ENCODE measurements around the gene SLC22A17. TPM values are rescaled to one million over a fixed set of nuclear protein-coding genes. Genes with fewer than 3 reads are reported as not detected.

The SLC22A17 gene
- total and polyA plus RNA-seq, 2 of the 8 experiments (the other 6 are each of a cell fraction or from before 2014, with no cell fraction given), result 43.0 to 49.0 TPM

DNA sequence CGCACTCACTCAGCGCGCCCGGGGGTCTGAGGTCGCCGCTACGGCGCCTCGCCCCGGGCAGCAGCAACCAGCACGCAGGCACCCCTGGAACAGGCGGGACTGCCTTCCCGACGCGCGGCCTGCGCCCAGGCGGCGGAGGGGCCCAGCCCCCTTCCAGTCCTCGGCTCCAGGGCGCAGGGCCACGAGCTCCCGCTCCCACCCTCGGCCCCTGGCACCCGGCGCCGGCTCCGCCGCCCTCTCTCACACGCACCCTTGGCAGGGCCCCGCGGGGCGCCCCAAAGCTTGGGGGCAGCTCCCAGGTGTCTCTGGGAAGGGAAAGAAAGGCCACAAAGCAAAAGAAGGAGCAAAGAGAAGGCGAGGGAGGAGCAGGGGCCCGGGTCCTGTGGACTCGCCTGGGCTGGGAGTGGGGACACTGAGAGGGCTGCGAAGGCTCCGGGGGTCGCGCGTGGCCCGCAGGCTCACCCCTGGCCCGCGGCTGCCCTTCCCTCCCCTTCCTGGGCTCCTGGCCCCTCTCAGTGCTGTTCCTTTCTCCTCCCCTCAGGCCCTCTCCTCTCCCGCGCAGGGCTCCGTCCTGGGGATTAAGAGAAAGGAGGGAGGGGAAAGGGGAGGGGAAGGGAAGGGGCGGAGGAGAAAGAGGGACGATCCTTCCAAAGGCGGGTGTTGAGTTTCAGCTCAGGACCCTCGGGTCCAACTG, 13.2 kb upstream of the SLC22A17 start (continued):
- TF ChIP-seq RBBP5 (IDR thresholded peaks at IDR 0.05; ENCODE audit: borderline replicate concordance, low read depth, low read length) (0 out of 2 replicates have a peak, but pooled peaks have one; percentile 8), SIX5 (IDR thresholded peaks at IDR 0.05; ENCODE audit: low read depth, low read length) (no peak), POLR2A (IDR thresholded peaks at IDR 0.05; ENCODE audit: control extremely low read depth in 1 of 2, low read depth in 2 of 2, low read length in 2 of 2) (peak in 1 of 2 experiments; percentile 87; a peak in 2 of 3 replicates), POLR2AphosphoS5 (IDR thresholded peaks at IDR 0.05; ENCODE audit: low read depth, low read length) (peak; percentile 59; the same call in 1 of the 2 replicates), ASH2L (IDR thresholded peaks at IDR 0.05; ENCODE audit: low read length) (peak; percentile 59), GABPA (IDR thresholded peaks at IDR 0.05; ENCODE audit: borderline replicate concordance, insufficient read depth, low read length) (no peak), TBP (IDR thresholded peaks at IDR 0.05; ENCODE audit: low read depth, low read length) (peak; percentile 78), KDM5A (IDR thresholded peaks at IDR 0.05; ENCODE audit: low read length) (no peak), KDM4A (IDR thresholded peaks at IDR 0.05; ENCODE audit: low read depth, low read length, severe bottlenecking) (peak; percentile 57), SIN3A (conservative IDR thresholded peaks at IDR 0.05 in 1 of 2, IDR thresholded peaks at IDR 0.05 in 1 of 2; ENCODE audit: low read depth in 1 of 2, low read length in 2 of 2) (peak in 1 of 2 experiments; percentile 17; a peak in 1 of 4 replicates), TAF1 (IDR thresholded peaks at IDR 0.05; ENCODE audit: low read depth, low read length) (peak; percentile 63), CHD2 (IDR thresholded peaks at IDR 0.05; ENCODE audit: low read length) (no peak), POU5F1 (IDR thresholded peaks at IDR 0.05; ENCODE audit: low read depth, low read length) (no peak)
- TF ChIP-seq, protein P1, sequence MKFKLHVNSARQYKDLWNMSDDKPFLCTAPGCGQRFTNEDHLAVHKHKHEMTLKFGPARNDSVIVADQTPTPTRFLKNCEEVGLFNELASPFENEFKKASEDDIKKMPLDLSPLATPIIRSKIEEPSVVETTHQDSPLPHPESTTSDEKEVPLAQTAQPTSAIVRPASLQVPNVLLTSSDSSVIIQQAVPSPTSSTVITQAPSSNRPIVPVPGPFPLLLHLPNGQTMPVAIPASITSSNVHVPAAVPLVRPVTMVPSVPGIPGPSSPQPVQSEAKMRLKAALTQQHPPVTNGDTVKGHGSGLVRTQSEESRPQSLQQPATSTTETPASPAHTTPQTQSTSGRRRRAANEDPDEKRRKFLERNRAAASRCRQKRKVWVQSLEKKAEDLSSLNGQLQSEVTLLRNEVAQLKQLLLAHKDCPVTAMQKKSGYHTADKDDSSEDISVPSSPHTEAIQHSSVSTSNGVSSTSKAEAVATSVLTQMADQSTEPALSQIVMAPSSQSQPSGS (IDR thresholded peaks at IDR 0.05; ENCODE audit: low read length), result no peak
- TF ChIP-seq, protein P2, sequence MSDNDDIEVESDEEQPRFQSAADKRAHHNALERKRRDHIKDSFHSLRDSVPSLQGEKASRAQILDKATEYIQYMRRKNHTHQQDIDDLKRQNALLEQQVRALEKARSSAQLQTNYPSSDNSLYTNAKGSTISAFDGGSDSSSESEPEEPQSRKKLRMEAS (IDR thresholded peaks at IDR 0.05), result peak; percentile 71

Data from H1 (cell line).